Measurements from ENCODE around the gene LTN1. TPM values are rescaled to one million over a fixed set of nuclear protein-coding genes. Genes with fewer than 3 reads are reported as not detected.

Gene LTN1
- total RNA-seq, 1 donor from 2014 or later, result 24.3 TPM

DNA sequence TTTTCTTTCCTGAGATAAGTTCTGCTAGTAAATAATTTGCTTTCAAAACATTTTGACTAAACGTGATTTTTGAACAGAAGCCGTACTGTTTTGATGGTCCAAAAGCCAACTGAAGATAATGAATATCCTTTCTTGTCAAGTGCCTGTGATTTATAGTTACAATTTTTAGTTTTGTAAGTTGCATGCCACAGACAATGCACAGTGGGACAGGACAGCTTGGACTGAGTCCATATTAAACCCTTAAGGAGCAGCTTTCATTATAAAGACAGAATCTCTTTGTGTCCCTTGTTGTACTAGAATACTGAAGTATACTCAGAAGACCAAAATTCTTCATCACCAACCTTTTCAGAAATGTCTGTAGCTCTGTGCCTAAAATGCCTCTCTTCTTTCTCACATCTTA is 92.2 kb downstream of the LTN1 start:
- TF ChIP-seq CTCF (conservative IDR thresholded peaks at IDR 0.05), result no peak
- Mint-ChIP-seq H3K9me3 (peaks cover 9% of the 10 kb centered on the region), H3K27ac (no peak overlapping the region), H3K36me3 (no peaks in the 10 kb centered on the region), H3K27me3 (peaks cover 8% of the 10 kb centered on the region), H3K4me1 (ENCODE audit: unreplicated experiment) (no peaks in the 10 kb centered on the region), H3K4me3 (no peak overlapping the region)
- no peak for DNase-seq (ENCODE audit: extremely low spot score, unreplicated experiment)

DNA sequence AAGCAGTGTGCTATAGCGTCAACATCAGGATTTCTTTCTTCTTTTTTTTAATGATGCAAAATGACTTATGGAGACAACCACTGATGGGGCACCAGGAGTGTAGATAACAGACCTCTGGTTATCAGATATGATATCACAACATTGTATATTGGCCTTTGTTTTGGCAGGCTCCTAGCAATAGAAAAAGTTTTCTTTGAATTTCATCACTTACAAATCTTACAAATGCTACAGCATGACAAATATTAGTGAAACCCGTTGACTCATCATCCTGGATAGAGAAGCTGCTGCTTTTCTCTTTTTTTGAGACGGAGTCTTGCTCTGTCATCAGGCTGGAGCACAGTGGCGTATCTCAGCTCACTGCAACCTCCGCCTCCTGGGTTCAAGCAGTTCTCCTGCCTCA is 92.9 kb downstream of the LTN1 start:
- no peak for DNase-seq (ENCODE audit: extremely low spot score, unreplicated experiment)
- H3K27ac Mint-ChIP-seq, result no peak overlapping the region
- H3K27me3 Mint-ChIP-seq, result peaks cover 8% of the 10 kb centered on the region
- no peaks in the 10 kb centered on the region for H3K36me3 Mint-ChIP-seq
- no peaks in the 10 kb centered on the region for H3K4me1 Mint-ChIP-seq (ENCODE audit: unreplicated experiment)
- TF ChIP-seq CTCF (conservative IDR thresholded peaks at IDR 0.05), result no peak
- H3K4me3 Mint-ChIP-seq, result no peak overlapping the region
- peaks cover 9% of the 10 kb centered on the region for H3K9me3 Mint-ChIP-seq

- DNase-seq (ENCODE audit: extremely low spot score, unreplicated experiment), result no peak
- no peak for TF ChIP-seq CTCF (conservative IDR thresholded peaks at IDR 0.05)
- Mint-ChIP-seq H3K9me3 (peaks cover 9% of the 10 kb centered on the region), H3K27ac (no peak overlapping the region), H3K27me3 (peaks cover 8% of the 10 kb centered on the region), H3K4me3 (no peak overlapping the region), H3K4me1 (ENCODE audit: unreplicated experiment) (no peaks in the 10 kb centered on the region), H3K36me3 (no peaks in the 10 kb centered on the region)
Observed at GRCh38 chr21:28899220-28899619, 93.5 kb downstream of the LTN1 start.

DNA sequence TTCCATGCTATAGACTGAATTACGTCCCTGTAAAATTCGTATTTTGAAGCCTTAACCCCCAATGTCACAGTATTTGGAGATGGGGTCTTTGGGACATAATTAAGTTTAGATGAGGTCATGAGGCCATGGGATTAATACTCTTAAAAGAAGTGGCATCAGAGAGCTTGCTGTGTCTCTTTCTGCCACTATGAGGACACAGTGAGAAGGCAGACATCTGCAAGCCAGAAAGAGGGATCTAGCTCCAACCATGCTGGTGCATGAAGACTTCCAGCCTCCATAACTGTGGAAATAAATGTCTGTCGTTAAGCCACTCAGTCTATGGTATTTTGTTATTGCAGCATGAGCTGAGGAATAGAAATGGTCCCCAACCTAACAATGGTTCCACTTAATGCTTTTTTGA is 99.0 kb downstream of the LTN1 start:
- no peak for TF ChIP-seq CTCF (conservative IDR thresholded peaks at IDR 0.05)
- no peaks in the 10 kb centered on the region for H3K4me1 Mint-ChIP-seq (ENCODE audit: unreplicated experiment)
- no peak for DNase-seq (ENCODE audit: extremely low spot score, unreplicated experiment)
- no peaks in the 10 kb centered on the region for H3K36me3 Mint-ChIP-seq
- H3K27me3 Mint-ChIP-seq, result peaks cover 17% of the 10 kb centered on the region
- H3K4me3 Mint-ChIP-seq, result no peak overlapping the region
- peaks cover 9% of the 10 kb centered on the region for H3K9me3 Mint-ChIP-seq
- H3K27ac Mint-ChIP-seq, result no peak overlapping the region

GRCh38 chr21:28892199-28893111 is 100.2 kb downstream of the LTN1 start:
- Mint-ChIP-seq H3K27ac (no peak overlapping the region), H3K4me1 (ENCODE audit: unreplicated experiment) (no peaks in the 10 kb centered on the region), H3K27me3 (peaks cover 22% of the 10 kb centered on the region), H3K9me3 (peaks cover 9% of the 10 kb centered on the region), H3K36me3 (no peaks in the 10 kb centered on the region), H3K4me3 (no peak overlapping the region)
- TF ChIP-seq CTCF (conservative IDR thresholded peaks at IDR 0.05), result no peak
- DNase-seq (ENCODE audit: extremely low spot score, unreplicated experiment), result no peak
